OCI-LY7 (cell line): ENCODE data around the gene NIT2. TPM values are rescaled to one million over a fixed set of nuclear protein-coding genes. Genes with fewer than 3 reads are reported as not detected.

Source experiments
- BruUV-seq: library from RNA; stranded (reverse); fragments of 400-500 nt; replicated peaks from 2 replicates; lab custom pipeline; 2021; lab: Mats Ljungman, UMichigan
- CTCF ChIA-PET: fragments of 300-600 bp; sonication (Branson Sonifier 250); formaldehyde crosslinking; loops from one replicate; lab custom pipeline; 2022; ENCODE audit warnings: antibody characterized with exemption; ENCODE audit not compliant: unreplicated experiment; lab: Charles Lee
- POLR2A ChIA-PET: fragments of 300-600 bp; sonication (Branson Sonifier 250); formaldehyde crosslinking; loops from one replicate; lab custom pipeline; 2022; ENCODE audit warnings: antibody characterized with exemption; lab: Charles Lee
- DNase-seq: peaks from one replicate; pipeline ENCODE4 v3.0.0-alpha.2; 2015; ENCODE audit warnings: low spot score
- H2AFZ ChIP-seq: fragments of 200-600 bp; sonication (generic), shearing (Covaris generic); 2 replicates; pipeline ENCODE4 v1.6.1; 2014; ENCODE audit warnings: mild to moderate bottlenecking, antibody characterized with exemption, low read length, moderate library complexity
- H3K27ac ChIP-seq: fragments of 200-600 bp; sonication (generic); 2 replicates; pipeline ENCODE4 v1.5.1; 2014; ENCODE audit warnings: mixed run types, low read depth, mild to moderate bottlenecking, moderate library complexity, low read length, inconsistent platforms; ENCODE audit not compliant: poor library complexity, severe bottlenecking
- H3K36me3 ChIP-seq: fragments of 200-600 bp; sonication (generic); 2 replicates; pipeline ENCODE4 v1.6.1; 2014; ENCODE audit warnings: mild to moderate bottlenecking, antibody characterized with exemption, low read length, moderate library complexity, mixed read lengths; ENCODE audit not compliant: insufficient read depth
- H3K4me1 ChIP-seq: fragments of 200-600 bp; sonication (generic); 2 replicates; pipeline ENCODE4 v1.5.1; 2014; ENCODE audit warnings: mild to moderate bottlenecking, low read length; ENCODE audit not compliant: insufficient read depth, poor library complexity, severe bottlenecking
- H3K4me2 ChIP-seq: fragments of 200-600 bp; sonication (generic); 2 replicates; pipeline ENCODE4 v1.6.1; 2014; ENCODE audit warnings: mild to moderate bottlenecking, low read length
- H3K4me3 ChIP-seq: fragments of 200-600 bp; sonication (generic); 2 replicates; pipeline ENCODE4 v1.5.1; 2014; ENCODE audit warnings: mild to moderate bottlenecking, low read depth, low read length; ENCODE audit not compliant: poor library complexity, severe bottlenecking
- H3K79me2 ChIP-seq: fragments of 200-600 bp; sonication (generic); 2 replicates; pipeline ENCODE4 v1.6.1; 2016; ENCODE audit warnings: low read depth, mild to moderate bottlenecking, low read length, moderate library complexity, mixed read lengths; ENCODE audit not compliant: insufficient read depth
- H3K9me2 ChIP-seq: fragments of 200-600 bp; sonication (generic); 2 replicates; pipeline ENCODE4 v1.6.1; 2016; ENCODE audit warnings: mild to moderate bottlenecking, low read length, mixed read lengths; ENCODE audit not compliant: insufficient read depth
- H3K9me3 ChIP-seq: fragments of 200-600 bp; sonication (generic); 2 replicates; pipeline ENCODE4 v1.6.1; 2014; ENCODE audit warnings: mild to moderate bottlenecking, mixed run types, low read length, mixed read lengths
- H4K20me1 ChIP-seq: fragments of 200-600 bp; sonication (generic); 2 replicates; pipeline ENCODE4 v1.6.1; 2014; ENCODE audit warnings: mild to moderate bottlenecking, antibody characterized with exemption, low read length, moderate library complexity, mixed read lengths; ENCODE audit not compliant: insufficient read depth
- EZH2phosphoT487 ChIP-seq: fragments of 200-600 bp; sonication (generic); IDR thresholded peaks from 2 replicates; pipeline ENCODE4 v1.6.1; 2018; ENCODE audit warnings: low read depth, borderline replicate concordance, mild to moderate bottlenecking, mixed run types, antibody characterized with exemption, low read length, moderate library complexity, mixed read lengths
- intact Hi-C: fragments of 100-400 bp; cut with micrococcal nuclease; formaldehyde crosslinking; loops from one replicate; pipeline ENCODE4 v1.10.0; 2022; ENCODE audit not compliant: unreplicated experiment
- total RNA-seq, 2 experiments: library from RNA; depleted of rRNA in 1 of 2; stranded (reverse); fragments of >200 nt in 1 of 2; shearing (Covaris generic) in 1 of 2; gene quantifications; 2 replicates each; pipeline ENCODE4 v1.2.3, GENCODE V29; 2014 to 2022
- TF ChIP-seq, protein P1 (sequence below): fragments of 200-600 bp; sonication (generic); conservative IDR thresholded peaks from 2 replicates; pipeline ENCODE4 v1.5.1; 2014; ENCODE audit warnings: mild to moderate bottlenecking, antibody characterized with exemption, low read length, moderate library complexity, mixed read lengths

NIT2 gene
- total RNA-seq, 2 experiments from 2014 or later, result 34.6 to 42.1 TPM

- Histone ChIP-seq H3K36me3 (0 out of 2 replicates have a peak, but pooled peaks cover 6% of the 10 kb centered on the region), H4K20me1 (no peaks in the 10 kb centered on the region), H3K4me3 (no peak overlapping the region), H3K4me1 (no peaks in the 10 kb centered on the region), H3K9me2 (no peaks in the 10 kb centered on the region), H3K27ac (no peak overlapping the region), H3K79me2 (no peaks in the 10 kb centered on the region), H3K9me3 (no peaks in the 10 kb centered on the region), H3K4me2 (no peak overlapping the region), H2AFZ (no peak overlapping the region)
- no TSS peak for BruUV-seq
- intact Hi-C loops, result loop anchor here (10.0 kb wide), 1 partner anchor 375 kb away; the partner anchor contains the start of gene TFG
- POLR2A ChIA-PET, result interaction anchor here (0.6 to 1.0 kb wide), 5 partner anchors 9 to 493 kb away, joined by 3 to 5 read pairs (median 3); no protein-coding TSS in a partner anchor
- no peak for TF ChIP-seq EZH2phosphoT487
- TF ChIP-seq, protein P1, sequence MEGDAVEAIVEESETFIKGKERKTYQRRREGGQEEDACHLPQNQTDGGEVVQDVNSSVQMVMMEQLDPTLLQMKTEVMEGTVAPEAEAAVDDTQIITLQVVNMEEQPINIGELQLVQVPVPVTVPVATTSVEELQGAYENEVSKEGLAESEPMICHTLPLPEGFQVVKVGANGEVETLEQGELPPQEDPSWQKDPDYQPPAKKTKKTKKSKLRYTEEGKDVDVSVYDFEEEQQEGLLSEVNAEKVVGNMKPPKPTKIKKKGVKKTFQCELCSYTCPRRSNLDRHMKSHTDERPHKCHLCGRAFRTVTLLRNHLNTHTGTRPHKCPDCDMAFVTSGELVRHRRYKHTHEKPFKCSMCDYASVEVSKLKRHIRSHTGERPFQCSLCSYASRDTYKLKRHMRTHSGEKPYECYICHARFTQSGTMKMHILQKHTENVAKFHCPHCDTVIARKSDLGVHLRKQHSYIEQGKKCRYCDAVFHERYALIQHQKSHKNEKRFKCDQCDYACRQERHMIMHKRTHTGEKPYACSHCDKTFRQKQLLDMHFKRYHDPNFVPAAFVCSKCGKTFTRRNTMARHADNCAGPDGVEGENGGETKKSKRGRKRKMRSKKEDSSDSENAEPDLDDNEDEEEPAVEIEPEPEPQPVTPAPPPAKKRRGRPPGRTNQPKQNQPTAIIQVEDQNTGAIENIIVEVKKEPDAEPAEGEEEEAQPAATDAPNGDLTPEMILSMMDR, result no peak
- DNase-seq, result no peak
- CTCF ChIA-PET, result no interaction called here
Observed at GRCh38 chr3:100329800-100330489, 4.6 kb upstream of the NIT2 start.

- Histone ChIP-seq H3K4me2 (no peak overlapping the region), H3K9me3 (no peaks in the 10 kb centered on the region), H2AFZ (no peak overlapping the region), H3K9me2 (no peaks in the 10 kb centered on the region), H3K4me3 (no peak overlapping the region), H3K27ac (no peak overlapping the region), H3K4me1 (peaks cover 4% of the 10 kb centered on the region), H3K36me3 (0 out of 2 replicates have a peak, but pooled peaks cover 6% of the 10 kb centered on the region), H3K79me2 (no peaks in the 10 kb centered on the region; the same call in 1 of the 2 replicates), H4K20me1 (no peaks in the 10 kb centered on the region)
- intact Hi-C loops, result loop anchor here (10.0 kb wide), 1 partner anchor 374 kb away; the partner anchor contains the start of gene TFG
- POLR2A ChIA-PET, result interaction anchor here (0.6 kb wide), 1 partner anchor 218 kb away, joined by 7 read pairs; no protein-coding TSS in a partner anchor
- TF ChIP-seq, protein P1, result no peak
- TF ChIP-seq EZH2phosphoT487, result no peak
- BruUV-seq, result no TSS peak
- DNase-seq, result no peak
- CTCF ChIA-PET, result interaction anchor here (1.1 kb wide), 1 partner anchor 73 kb away, joined by 3 read pairs; no protein-coding TSS in a partner anchor
Observed at GRCh38 chr3:100330651-100331050, 3.9 kb upstream of the NIT2 start.
